GM21447 (cell line): ENCODE measurements around the gene ASPSCR1.

ENCODE experiments used
- ATAC-seq: cut with Tn5 transposase; IDR thresholded peaks from one replicate; pipeline ENCODE4 v1.9.1; 2021; ENCODE audit not compliant: unreplicated experiment

ASPSCR1 gene

DNA sequence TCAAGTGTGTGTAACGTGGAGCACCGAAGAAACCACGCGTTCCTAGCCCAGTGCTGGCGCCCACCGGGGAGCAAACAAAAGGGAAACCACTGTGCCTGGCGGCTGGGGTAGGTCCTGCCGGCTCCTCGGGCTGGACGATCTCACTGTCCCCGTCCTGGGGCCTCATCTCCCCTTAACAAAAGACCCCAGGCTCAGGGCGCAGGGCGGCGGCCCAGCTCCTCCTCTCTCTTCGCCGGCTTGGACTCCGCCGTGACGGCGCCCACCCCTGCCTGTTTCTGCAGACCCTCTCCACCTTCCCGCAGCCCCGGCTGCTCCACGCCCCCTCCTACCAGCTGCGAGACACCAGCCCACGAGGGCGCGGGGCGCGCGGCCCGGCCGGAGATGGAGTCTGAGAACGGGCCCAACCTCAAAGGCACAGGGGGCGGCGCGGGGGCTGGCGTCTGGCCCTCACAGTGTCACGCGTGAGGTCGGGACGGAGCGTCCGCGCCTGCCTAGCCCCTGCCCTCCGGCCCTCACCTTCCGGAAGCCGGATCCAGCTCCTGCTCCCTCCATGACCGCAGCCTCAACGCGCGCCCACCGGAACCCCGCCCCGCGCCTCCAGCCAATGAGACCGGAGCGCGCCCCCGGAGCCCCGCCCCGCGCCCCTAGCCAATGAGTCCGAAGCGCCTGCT is 45.0 kb downstream of the ASPSCR1 start, which contains the start of gene CENPX:
CENPX (minus strand) TSS at position 569 of the 671 bp plus-strand sequence; CDS start at position 552, 17 bp downstream.
- no peak for ATAC-seq

DNA sequence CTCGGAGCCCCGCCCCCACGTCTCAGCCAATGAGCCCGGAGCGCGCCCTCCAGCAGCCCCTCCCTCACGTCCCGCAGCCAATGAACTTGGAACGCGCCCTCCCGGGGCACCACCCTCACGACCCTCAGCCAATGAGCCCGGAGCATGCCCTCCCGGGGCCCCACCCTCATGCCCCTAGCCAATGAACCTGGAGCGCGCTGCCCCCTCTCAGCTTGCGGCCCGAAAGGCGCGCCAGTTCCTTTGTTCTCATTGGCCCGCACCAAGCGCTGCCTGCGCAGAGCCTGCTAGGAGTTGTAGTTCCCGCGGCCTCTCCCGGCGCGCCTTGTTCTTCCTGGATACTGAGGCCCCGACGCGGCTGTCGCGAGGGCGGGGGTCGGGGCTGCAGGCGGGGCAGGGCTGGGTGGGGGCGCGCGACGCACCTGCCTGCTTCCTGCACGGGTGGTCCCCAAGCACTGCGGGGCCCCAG is 45.6 kb downstream of the ASPSCR1 start, which contains the start of gene LRRC45:
LRRC45 (plus strand) TSS at position 325 of the 466 bp plus-strand sequence. CDS start 339 bp downstream, outside the sequence.
- peak; percentile 82 for ATAC-seq

DNA sequence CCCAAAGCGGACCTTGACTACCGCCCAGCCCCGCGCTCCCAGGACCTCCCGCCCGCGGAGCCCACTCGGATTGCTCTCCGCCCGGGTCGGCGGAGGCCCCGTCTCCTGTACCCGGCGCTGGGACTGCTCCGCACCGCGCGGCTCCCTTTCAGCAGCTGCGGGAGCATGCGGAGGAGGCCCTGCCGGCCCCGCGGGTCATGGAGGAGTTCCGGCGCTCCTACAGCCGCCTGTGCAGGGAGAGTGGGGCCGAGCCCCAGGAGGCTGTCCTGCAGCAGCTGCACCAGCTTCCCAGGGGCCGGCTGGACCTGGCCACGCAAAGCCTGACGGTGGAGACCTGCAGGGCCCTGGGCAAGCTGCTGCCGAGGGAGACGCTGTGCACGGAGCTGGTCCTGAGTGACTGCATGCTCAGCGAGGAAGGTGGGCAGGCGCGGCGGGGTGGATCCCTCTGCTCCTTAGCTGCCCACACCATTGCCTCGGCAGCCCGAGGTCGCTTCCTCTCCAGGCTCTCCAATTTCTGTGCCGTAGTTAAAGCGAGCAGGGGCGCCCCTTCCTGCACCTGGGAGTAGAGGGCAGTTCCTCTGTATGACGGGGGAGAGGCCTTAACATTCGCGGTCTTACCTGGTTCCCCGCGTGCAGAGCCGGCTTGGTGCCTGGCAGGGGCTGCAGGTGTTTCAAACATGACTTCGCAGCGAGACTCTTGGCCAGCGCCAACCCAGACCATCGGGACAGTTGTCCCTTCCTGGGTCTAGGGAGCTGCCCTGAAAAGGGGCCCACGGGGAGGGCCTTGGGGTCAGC is 46.2 kb downstream of the ASPSCR1 start:
- peak; percentile 6 for ATAC-seq

DNA sequence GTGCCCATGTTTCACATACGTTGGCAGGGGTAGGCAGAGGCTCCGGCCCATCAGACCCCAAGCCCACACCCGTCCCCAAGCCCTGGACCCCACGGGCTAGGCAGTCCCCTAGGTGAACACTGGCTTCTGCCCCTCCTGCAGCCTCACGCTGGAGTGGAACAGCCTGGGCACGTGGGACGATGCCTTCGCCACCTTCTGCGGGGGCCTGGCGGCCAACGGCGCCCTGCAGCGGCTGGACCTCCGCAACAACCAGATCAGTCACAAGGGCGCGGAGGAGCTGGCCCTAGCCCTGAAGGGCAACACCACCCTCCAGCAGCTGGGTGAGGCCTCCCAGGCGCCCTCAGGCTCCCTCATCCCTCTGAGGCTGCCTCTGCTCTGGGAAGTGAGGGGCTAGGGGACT is 47.4 kb downstream of the ASPSCR1 start:
- ATAC-seq, result no peak

DNA sequence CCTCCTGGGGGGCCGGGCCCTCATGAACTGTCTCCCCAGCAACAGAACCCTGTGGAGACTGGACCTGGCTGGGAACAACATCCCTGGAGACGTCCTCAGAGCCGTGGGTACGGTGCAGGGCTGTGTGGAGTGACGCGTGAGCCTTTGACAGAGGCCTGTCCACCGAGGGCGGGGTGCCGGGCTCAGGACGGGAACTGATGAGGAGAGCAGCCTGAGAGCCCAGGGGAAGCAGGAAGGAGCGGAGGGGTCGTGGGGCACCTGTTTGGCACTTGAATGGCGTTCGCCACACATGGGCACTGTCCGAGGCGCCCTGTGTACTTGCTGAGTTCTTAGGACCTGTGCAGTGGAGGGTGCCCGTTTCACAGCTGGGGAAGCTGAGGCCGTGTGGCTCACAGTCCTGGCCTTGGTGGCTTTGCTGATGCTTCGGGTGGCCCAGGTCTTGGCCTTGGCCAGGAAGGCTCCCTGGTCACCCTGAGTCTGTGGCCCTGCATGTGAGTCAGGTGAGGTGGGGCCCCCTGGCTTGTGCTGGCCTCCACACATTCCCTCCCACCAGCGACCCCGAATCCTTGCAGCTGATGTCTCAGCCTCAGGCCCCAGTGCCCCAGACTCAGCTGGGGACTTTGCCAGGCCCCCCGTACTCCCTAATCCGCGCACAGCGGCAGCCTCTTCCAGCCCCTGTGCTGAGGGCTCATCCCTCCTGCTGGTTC is 48.1 kb downstream of the ASPSCR1 start:
- ATAC-seq, result no peak

DNA sequence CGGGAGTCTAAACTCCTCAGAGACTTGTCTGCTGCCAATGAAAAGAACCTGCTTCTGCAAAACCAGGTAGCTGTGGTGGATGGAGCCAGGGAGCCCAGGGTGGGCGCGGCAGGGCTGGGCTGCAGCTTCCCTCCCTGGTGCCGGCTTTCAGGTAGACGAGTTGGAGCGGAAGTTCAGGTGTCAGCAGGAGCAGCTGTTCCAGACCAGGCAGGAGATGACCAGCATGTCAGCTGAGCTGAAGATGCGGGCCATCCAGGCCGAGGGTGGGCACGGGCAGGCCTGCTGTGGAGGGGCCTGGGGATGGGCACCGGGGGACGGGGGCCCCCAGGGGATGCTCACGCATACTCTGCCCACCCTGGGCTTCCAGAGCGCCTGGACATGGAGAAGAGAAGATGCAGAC is 50.8 kb downstream of the ASPSCR1 start:
- ATAC-seq, result no peak

DNA sequence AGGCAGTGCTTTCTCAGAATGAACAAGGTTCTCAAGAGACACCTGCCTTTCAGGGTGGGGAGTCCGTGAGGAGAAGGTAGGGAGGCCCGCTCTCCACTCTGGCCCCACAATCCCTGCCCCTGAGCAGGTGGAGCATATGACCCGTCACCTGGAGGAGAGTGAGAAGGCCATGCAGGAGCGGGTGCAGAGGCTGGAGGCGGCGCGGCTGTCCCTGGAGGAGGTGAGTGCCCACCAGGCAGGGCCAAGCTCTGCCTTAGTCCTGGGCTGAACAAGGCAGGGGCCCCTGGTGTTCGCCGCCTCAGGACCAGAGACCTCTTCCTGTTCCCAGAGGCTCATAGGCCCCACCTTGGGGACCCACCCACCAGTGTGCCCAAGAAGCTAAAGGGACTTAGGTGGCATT is 51.5 kb downstream of the ASPSCR1 start:
- no peak for ATAC-seq

DNA sequence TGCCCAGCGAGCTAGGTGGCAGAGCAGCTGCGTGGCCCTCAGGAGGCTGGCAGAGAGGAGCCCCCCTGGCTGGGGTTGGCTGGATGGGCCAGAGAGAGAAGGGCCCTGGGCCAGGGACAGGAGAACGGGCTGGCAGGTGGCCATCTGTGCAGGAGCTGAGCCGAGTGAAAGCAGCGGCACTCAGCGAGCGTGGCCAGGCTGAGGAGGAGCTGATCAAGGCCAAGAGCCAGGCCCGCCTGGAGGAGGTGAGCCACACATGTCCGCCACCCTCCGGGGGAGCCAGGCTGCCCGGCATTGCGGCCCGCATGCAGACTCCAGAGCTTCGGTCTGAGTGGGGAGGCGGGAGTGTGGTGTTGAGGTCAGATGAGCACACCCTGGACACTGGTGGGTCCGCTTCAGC is 52.0 kb downstream of the ASPSCR1 start:
- ATAC-seq, result no peak

DNA sequence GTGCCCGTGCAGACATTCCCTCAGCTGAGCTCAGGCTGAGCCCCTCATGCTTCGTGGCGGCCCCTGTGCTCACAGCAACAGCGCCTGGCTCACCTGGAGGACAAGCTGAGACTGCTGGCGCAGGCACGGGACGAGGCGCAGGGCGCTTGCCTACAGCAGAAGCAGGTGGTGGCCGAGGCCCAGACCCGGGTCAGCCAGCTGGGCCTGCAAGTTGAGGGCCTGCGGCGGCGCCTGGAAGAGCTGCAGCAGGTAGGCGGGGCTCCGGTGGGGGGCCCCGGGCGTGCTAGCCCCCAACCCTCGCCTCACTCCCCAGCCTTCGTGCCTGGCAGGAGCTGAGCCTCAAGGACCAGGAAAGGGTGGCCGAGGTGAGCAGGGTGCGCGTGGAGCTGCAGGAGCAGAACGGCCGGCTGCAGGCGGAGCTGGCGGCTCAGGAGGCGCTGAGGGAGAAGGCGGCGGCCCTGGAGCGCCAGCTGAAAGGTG is 52.6 kb downstream of the ASPSCR1 start:
- ATAC-seq, result no peak

DNA sequence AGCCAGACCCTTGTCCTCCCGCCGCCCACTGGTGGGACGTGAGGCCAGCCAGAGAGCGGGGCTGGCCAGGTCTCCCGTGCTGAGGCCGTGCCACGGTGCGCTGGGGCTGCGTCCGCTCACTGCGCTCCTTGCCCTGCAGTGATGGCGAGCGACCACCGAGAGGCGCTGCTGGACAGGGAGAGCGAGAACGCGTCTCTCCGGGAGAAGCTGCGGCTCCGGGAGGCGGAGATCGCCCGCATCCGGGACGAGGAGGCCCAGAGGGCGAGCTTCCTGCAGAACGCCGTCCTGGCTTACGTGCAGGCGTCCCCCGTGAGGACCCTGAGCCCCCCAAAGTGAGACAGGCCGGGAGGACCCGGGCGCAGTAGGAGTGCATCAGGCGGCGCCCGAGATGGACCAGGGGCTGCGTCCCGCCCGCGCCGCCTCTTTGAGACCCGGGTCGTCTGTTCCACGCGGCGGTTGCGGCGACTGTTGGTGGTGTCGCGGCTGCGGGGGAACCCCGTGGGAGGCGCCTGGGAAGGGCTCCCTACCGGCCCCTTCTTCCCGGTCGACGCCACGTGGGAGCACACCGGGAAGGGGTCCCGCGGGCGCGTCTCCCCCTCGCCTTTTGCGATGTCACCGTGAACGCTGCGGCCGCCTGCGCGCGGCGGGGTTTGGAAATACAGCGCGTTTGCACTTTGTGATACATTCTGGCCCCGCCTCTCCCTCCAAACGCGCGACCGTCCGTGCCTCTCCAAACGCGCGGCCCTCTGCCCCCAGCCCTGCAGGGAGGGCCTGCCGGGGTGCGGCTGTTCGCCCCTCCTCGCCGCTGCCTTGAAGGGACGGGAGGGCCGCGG is 53.3 kb downstream of the ASPSCR1 start:
- peak; percentile 49 for ATAC-seq

DNA sequence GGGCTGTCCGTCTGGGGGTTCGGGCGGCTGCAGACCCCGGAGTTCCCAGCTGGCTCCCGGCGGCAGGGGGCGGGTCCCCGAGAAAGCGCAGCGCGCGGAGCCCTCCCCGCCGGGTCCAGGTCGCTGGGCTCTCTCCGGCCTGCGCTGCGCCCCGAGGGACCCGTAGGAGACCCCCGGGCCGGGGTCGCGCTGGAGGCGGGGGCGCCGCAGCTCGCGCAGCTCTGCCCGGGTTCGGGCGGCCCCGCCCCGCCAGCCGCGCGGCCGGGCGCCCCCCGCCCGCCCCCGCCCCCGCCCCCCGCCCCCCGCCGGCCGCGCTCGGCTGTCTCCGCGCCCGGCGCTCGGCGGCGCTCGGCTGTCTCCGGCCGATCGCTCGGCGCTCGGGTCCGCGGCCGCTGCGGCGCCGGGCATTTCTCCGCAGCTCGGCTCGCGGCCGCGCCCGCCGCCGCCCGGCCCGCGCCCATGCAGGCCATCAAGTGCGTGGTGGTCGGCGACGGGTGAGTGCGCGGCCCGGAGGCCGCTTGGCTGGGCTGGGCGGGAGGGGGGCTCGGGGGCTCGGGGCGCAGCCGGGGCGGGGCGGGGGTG is 54.0 kb downstream of the ASPSCR1 start, which contains the start of gene RAC3:
RAC3 (plus strand) TSS at position 376 of the 582 bp plus-strand sequence; CDS start at position 460, 84 bp downstream.
- ATAC-seq, result no peak

DNA sequence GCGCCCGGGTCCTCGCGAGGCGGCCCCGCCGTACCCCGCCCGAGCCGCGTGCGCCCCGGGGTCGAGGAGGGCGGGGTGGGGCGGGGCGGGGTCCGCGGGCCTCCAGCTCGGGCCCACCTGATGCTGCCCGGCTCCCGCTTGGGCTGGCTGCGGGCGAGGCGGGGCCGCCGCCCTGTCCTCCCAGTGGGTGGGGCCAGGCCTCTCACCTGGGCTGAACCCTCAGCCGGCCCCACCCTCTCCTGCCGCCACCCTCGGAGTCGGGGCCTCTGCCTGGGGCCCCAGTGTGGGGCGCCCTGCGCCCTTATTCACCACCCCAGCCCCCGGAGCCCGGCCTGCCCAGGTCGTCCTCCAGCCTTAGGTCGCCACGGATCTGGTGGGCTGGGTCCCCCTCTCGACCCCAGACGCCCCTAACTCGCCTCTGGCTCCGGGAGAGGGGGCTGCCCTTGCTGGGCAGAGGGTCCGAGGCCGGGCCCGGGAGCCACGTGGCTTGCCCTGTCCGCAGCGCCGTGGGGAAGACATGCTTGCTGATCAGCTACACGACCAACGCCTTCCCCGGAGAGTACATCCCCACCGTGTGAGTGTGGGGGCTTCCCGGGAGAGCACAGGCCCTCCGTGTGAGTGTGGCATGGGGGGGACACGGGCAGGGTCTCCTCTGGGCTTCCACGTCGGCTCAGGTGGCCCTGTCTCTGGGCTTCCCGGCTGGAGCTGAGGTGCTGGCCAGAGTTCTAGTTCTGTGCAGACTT is 54.6 kb downstream of the ASPSCR1 start:
- ATAC-seq, result no peak

DNA sequence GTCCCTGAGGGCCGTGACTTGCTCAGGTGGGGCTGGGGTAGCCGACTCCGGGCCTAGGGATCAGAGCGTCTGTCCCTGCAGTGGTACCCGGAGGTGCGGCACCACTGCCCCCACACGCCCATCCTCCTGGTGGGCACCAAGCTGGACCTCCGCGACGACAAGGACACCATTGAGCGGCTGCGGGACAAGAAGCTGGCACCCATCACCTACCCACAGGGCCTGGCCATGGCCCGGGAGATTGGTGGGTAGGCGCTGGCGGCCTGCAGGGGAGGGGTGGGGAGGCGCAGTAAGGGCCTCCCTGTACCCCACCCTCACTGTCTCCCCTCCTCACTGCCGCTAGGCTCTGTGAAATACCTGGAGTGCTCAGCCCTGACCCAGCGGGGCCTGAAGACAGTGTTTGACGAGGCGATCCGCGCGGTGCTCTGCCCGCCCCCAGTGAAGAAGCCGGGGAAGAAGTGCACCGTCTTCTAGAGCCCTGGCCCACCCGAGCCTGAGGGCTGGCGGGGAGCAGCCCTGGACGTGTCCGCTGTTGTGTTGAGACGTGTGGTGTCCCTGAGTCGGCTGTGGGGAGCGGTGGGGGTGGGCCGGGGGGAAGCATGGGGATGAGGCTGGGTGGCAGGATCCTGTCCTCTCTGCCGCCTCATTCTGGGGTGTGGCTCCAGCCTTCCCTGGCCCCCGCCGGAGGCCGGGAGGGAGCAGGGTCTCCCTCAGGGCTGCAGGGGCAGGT is 56.1 kb downstream of the ASPSCR1 start:
- ATAC-seq, result no peak

DNA sequence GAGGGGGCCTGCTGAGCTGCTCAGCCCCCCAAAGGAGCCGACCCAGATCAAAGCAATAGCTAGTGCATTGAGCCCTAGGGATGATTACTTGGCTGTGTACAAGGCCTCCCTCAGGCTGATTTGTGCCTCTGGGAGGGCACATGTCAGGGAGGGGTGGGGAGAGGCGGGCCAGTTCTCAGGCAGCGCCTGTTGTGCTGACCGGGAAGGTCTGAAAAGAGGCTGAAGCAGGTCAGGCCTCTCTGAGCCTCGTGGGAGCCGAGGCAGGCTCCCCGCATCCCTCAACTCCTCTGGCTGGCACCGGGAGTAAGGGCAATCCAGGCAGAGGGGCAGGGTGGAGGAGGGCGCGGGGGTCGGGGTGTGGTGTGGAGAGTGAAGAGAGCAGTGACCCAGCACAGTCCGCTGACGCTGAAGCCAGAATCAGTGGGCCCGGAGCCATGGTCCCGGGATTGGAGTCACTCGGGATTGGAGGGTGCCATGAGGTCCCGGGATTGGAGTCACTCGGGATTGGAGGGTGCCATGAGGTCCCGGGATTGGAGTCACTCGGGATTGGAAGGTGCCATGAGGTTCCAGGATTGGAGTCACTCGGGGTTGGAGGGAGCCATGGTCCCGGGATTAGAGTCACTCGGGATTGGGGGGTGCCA is 57.1 kb downstream of the ASPSCR1 start:
- no peak for ATAC-seq

DNA sequence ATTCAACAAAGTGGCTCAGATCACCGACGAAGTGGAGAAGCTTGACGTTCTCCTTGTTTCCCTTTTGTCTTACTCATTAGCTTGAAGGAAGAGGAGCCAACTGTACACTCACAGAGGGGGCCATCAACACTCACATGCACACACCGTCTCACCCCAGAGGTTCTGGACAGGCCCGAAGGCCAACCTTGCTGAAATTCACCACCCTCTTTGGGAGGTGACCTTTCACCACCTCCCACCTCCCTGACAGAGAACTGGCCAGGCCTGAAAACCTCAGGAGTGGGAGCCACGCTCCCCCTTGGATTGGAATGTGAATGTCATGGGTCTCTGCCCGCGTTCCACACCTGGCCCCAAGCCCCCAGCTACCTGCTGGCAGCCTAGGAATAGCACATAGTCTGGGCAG is 58.1 kb downstream of the ASPSCR1 start:
- ATAC-seq, result no peak

DNA sequence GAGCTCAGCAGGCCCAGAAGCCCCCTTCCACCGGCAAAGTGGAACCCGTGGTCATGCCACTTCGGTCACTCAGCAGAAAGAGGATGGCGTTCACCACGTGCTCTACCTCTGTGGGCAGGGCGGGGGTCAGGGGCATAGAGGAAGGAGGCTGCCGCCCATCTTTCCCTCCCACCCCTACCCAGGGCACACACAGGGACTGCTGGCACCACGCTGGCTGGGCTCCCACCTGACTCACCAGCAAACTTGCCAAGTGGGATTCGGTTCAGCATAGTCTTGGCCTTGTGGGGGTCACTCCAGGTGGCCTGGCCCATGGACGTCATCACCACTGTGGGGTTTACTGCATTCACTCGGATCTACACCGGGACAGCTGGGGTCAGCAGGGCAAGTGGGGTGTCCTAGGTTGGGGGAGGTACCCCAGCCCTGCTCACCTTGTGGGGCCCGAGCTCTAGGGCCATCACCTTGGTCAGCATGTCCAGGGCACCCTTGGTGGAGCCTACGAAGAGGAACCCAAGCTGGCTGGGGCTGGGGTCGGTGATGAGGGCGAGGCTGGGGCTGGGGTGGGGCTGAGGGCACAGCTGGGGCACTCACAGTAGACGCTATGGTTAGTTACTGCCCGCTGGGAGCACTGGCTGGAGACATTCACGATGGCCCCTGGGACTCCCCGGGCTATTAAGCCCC is 58.7 kb downstream of the ASPSCR1 start:
- no peak for ATAC-seq

DNA sequence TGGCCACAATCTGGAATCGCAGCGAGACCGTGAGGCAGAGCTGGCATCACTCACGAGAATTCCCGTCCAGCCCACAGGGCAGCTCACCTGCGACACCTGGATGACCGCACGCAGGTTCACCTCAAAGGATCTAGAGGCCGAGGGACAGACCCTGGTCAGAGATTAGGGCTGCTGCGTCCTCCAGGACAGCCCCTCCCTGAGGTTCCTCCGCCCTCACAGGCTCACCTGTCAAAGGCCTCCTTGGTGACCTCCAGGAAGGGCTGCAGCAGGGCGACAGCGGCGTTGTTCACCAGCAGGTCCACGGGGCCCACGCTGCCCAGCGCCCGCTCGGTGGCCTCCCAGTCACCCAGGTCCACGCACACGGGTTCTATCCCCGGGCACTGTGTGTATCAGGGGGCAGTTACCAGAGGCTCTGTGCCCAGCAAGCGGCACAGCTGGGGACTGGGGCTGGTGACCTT is 59.2 kb downstream of the ASPSCR1 start:
- no peak for ATAC-seq
